Caco-2 (cell line): Measurements from ENCODE around the gene FOXN3. TPM values are rescaled to one million over a fixed set of nuclear protein-coding genes. Genes with fewer than 3 reads are reported as not detected.

Experiments used
- BruUV-seq: library from RNA; stranded (reverse); fragments of 400-500 nt; replicated peaks from 2 replicates; lab custom pipeline; 2021; lab: Mats Ljungman, UMichigan
- CTCF ChIA-PET: fragments of 300-600 bp; sonication (Branson Sonifier 250); formaldehyde crosslinking; loops from one replicate; lab custom pipeline; 2022; ENCODE audit warnings: antibody characterized with exemption; lab: Charles Lee
- POLR2A ChIA-PET: fragments of 300-600 bp; sonication (Branson Sonifier 250); formaldehyde crosslinking; loops from one replicate; lab custom pipeline; 2022; ENCODE audit warnings: antibody characterized with exemption; lab: Charles Lee
- DNase-seq, 2 experiments: peaks; one replicate each; pipeline versions ENCODE4 v3.0.0 to v3.0.0-alpha.2; 2020 to 2022
- H3K27me3 ChIP-seq: replicated peaks from 2 replicates; pipeline ENCODE4 v1.6.0; 2011; ENCODE audit warnings: low read length; ENCODE audit not compliant: control insufficient read depth, insufficient read depth
- H3K36me3 ChIP-seq: 2 replicates; pipeline ENCODE4 v1.5.1; 2011; ENCODE audit warnings: low read length; ENCODE audit not compliant: control insufficient read depth, insufficient read depth
- H3K4me1 ChIP-seq: fragments of 250-450 bp; sonication (Bioruptor Pico); 2 replicates; pipeline ENCODE4 v1.5.1; 2020; ENCODE audit warnings: mild to moderate bottlenecking
- H3K4me3 ChIP-seq: 2 replicates; pipeline ENCODE4 v1.5.1; 2011; ENCODE audit warnings: low read depth, mild to moderate bottlenecking, control low read depth, low read length
- H3K9me3 ChIP-seq: fragments of 250-450 bp; sonication (Bioruptor Pico); 2 replicates; pipeline ENCODE4 v1.5.1; 2020; ENCODE audit warnings: mild to moderate bottlenecking, moderate library complexity
- H3K27ac Mint-ChIP-seq: one replicate; pipeline ENCODE4 v1.8.0; 2022; ENCODE audit warnings: mixed read lengths; ENCODE audit not compliant: unreplicated experiment
- H3K27me3 Mint-ChIP-seq: one replicate; pipeline ENCODE4 v1.8.0; 2022; ENCODE audit warnings: mixed read lengths; ENCODE audit not compliant: insufficient read depth, unreplicated experiment
- H3K36me3 Mint-ChIP-seq: one replicate; pipeline ENCODE4 v1.8.0; 2022; ENCODE audit warnings: mild to moderate bottlenecking, mixed read lengths; ENCODE audit not compliant: insufficient read depth, unreplicated experiment
- H3K4me1 Mint-ChIP-seq: one replicate; pipeline ENCODE4 v1.8.0; 2022; ENCODE audit warnings: low read depth, mixed read lengths; ENCODE audit not compliant: unreplicated experiment
- H3K4me3 Mint-ChIP-seq: one replicate; pipeline ENCODE4 v1.8.0; 2022; ENCODE audit warnings: mild to moderate bottlenecking, moderate library complexity, mixed read lengths; ENCODE audit not compliant: unreplicated experiment
- H3K9me3 Mint-ChIP-seq: one replicate; pipeline ENCODE4 v1.8.0; 2022; ENCODE audit warnings: mixed read lengths; ENCODE audit not compliant: unreplicated experiment
- intact Hi-C: fragments of 100-400 bp; cut with micrococcal nuclease; formaldehyde crosslinking; loops from one replicate; pipeline ENCODE4 v1.10.0; 2022; ENCODE audit not compliant: unreplicated experiment
- total RNA-seq: library from RNA; stranded (reverse); gene quantifications from 2 replicates; pipeline ENCODE4 v1.2.3, GENCODE V29; 2022
- TF ChIP-seq, protein P1 (sequence below), 2 experiments: fragments of 200-600 bp in 1 of 2; IDR thresholded peaks; 1 replicate in 1 of 2; 2 replicates in 1 of 2; pipeline versions ENCODE4 v1.5.1 to v1.8.0; 2011 to 2022; ENCODE audit warnings: antibody characterized with exemption in 1 of 2, control low read depth in 1 of 2, inconsistent platforms in 1 of 2, low read depth in 1 of 2, low read length in 1 of 2, mild to moderate bottlenecking in 1 of 2, moderate library complexity in 1 of 2; ENCODE audit not compliant: insufficient read depth in 1 of 2, severe bottlenecking in 1 of 2, unreplicated experiment in 1 of 2

The FOXN3 gene
- total RNA-seq, 1 experiment from 2014 or later: 20.6 TPM

DNA sequence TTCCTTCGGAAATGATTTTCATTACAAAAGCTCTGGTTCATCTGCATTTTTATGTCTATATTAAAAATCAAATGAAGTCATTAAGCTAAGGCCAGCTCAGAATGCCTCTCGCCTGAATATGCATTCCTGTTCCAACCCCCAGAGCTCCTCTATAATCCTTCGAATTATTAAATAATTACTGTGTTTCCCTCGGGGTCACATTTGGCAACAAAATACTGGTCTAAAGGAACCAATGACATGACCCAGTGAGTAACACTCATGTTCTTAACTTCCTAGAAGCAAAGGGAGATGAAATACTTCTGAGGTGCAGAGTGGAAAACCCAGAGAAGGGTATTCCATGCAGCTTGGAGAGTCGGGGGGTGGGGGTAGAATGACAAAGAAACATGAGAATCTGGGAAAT is 68.3 kb downstream of the FOXN3 start:
- Mint-ChIP-seq H3K4me1 (peaks cover 7% of the 10 kb centered on the region), H3K27ac (no peak overlapping the region), H3K9me3 (no peaks in the 10 kb centered on the region), H3K27me3 (no peaks in the 10 kb centered on the region), H3K4me3 (no peak overlapping the region), H3K36me3 (peaks cover 4% of the 10 kb centered on the region)
- Histone ChIP-seq H3K4me1 (peaks cover 15% of the 10 kb centered on the region), H3K9me3 (no peaks in the 10 kb centered on the region), H3K36me3 (no peaks in the 10 kb centered on the region; the same call in 1 of the 2 replicates), H3K27me3 (no peaks in the 10 kb centered on the region), H3K4me3 (no peak overlapping the region)
- TF ChIP-seq, protein P1, sequence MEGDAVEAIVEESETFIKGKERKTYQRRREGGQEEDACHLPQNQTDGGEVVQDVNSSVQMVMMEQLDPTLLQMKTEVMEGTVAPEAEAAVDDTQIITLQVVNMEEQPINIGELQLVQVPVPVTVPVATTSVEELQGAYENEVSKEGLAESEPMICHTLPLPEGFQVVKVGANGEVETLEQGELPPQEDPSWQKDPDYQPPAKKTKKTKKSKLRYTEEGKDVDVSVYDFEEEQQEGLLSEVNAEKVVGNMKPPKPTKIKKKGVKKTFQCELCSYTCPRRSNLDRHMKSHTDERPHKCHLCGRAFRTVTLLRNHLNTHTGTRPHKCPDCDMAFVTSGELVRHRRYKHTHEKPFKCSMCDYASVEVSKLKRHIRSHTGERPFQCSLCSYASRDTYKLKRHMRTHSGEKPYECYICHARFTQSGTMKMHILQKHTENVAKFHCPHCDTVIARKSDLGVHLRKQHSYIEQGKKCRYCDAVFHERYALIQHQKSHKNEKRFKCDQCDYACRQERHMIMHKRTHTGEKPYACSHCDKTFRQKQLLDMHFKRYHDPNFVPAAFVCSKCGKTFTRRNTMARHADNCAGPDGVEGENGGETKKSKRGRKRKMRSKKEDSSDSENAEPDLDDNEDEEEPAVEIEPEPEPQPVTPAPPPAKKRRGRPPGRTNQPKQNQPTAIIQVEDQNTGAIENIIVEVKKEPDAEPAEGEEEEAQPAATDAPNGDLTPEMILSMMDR (IDR thresholded peaks at IDR 0.05; ENCODE audit: insufficient read depth in 1 of 2, low read depth in 1 of 2, low read length in 1 of 2, severe bottlenecking in 1 of 2, unreplicated experiment in 1 of 2): no peak
- no TSS peak for BruUV-seq
- no peak for DNase-seq
- ChIA-PET CTCF (no interaction called here), POLR2A (no interaction called here)
- intact Hi-C loops: no loop called here

DNA sequence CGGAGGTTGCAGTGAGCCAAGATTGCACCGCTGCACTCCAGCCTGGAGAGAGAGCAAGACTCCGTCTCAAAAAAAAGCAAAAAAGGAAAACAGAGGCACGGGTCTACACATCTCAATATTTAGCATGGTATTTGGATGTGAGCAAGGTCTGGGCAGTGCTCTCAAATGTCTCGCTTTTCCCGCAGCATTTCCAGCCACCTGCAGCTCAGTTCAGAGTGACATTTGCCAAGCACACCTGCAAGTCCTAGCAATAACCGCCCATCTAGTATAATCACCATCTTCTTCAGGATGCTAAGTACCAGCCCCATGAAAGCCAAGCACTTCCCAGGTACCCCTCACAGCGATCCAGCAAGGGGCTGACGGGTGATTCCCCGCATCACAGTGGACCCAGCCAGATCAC is 69.1 kb downstream of the FOXN3 start:
- no peak overlapping the region for H3K4me3 ChIP-seq
- H3K9me3 Mint-ChIP-seq: no peaks in the 10 kb centered on the region
- BruUV-seq: no TSS peak
- H3K9me3 ChIP-seq: no peaks in the 10 kb centered on the region
- peaks cover 12% of the 10 kb centered on the region for H3K4me1 ChIP-seq
- no peak for DNase-seq
- H3K36me3 ChIP-seq: no peaks in the 10 kb centered on the region; the same call in 1 of the 2 replicates
- ChIA-PET CTCF (no interaction called here), POLR2A (no interaction called here)
- peaks cover 7% of the 10 kb centered on the region for H3K4me1 Mint-ChIP-seq
- H3K27ac Mint-ChIP-seq: no peak overlapping the region
- intact Hi-C loops: no loop called here
- TF ChIP-seq, protein P1 (IDR thresholded peaks at IDR 0.05; ENCODE audit: insufficient read depth in 1 of 2, low read depth in 1 of 2, low read length in 1 of 2, severe bottlenecking in 1 of 2, unreplicated experiment in 1 of 2): no peak
- no peaks in the 10 kb centered on the region for H3K36me3 Mint-ChIP-seq
- H3K4me3 Mint-ChIP-seq: no peak overlapping the region
- H3K27me3 ChIP-seq: no peaks in the 10 kb centered on the region
- H3K27me3 Mint-ChIP-seq: no peaks in the 10 kb centered on the region

DNA sequence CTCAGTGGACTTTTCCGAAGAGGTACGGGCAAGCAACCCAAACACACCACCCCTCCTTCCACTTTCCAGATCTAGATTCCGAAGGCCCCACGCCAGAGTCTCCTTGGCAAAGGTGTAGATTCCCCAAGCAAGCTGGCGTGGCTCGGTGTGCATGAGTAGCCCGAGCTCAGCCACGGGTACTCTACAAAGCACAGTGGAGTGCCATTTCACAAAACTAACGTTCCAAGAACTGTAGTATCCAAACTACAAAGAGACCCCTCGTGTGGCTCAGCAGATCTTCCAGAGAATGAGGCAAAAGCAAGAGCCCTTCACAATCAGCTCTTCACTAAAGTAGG is 72.1 kb downstream of the FOXN3 start:
- no TSS peak for BruUV-seq
- H3K27me3 Mint-ChIP-seq: no peaks in the 10 kb centered on the region
- peaks cover 15% of the 10 kb centered on the region for H3K4me1 Mint-ChIP-seq
- ChIA-PET POLR2A (no interaction called here), CTCF (no interaction called here)
- intact Hi-C loops: no loop called here
- TF ChIP-seq, protein P1 (IDR thresholded peaks at IDR 0.05; ENCODE audit: insufficient read depth in 1 of 2, low read depth in 1 of 2, low read length in 1 of 2, severe bottlenecking in 1 of 2, unreplicated experiment in 1 of 2): no peak
- no peaks in the 10 kb centered on the region for H3K9me3 Mint-ChIP-seq
- H3K36me3 Mint-ChIP-seq: peaks cover under 1% of the 10 kb centered on the region
- Histone ChIP-seq H3K4me1 (peaks cover 10% of the 10 kb centered on the region), H3K9me3 (no peaks in the 10 kb centered on the region), H3K4me3 (no peak overlapping the region), H3K36me3 (no peaks in the 10 kb centered on the region; the same call in 1 of the 2 replicates), H3K27me3 (no peaks in the 10 kb centered on the region)
- H3K4me3 Mint-ChIP-seq: no peak overlapping the region
- no peak for DNase-seq
- H3K27ac Mint-ChIP-seq: no peak overlapping the region
